NCI-H2029 treated with DMSO at 0.1 percent for 48 hours (cell line): ENCODE results near the gene L3HYPDH.

Experiments used
- DNase-seq: peaks from one replicate; lab custom pipeline; 2025; lab: John Stamatoyannopoulos, UW

The L3HYPDH gene

GRCh38 chr14:59427653-59428580 lies 56.3 kb downstream of the L3HYPDH start:
- DNase-seq: no peak

- no peak for DNase-seq
Measured at GRCh38 chr14:59425322-59425935, 58.8 kb downstream of the L3HYPDH start.

GRCh38 chr14:59424341-59425071 lies 59.7 kb downstream of the L3HYPDH start:
- no peak for DNase-seq
